HG03025 (cell line): ENCODE measurements around the gene MINDY1.

Experiments used
- ATAC-seq: cut with Tn5 transposase; IDR thresholded peaks from one replicate; pipeline ENCODE4 v1.9.1; 2021; ENCODE audit warnings: mild to moderate bottlenecking, moderate library complexity; ENCODE audit not compliant: unreplicated experiment, low FRiP score

Gene MINDY1

GRCh38 chr1:151006327-151007052 is at the start of gene MINDY1:
TSS of gene MINDY1 (minus strand) at chr1:151006902. CDS start at chr1:151002617, 4,285 bp downstream.
- no peak for ATAC-seq

GRCh38 chr1:151056149-151056548 is 49.4 kb upstream of the MINDY1 start:
- no peak for ATAC-seq

- no peak for ATAC-seq
Measured at GRCh38 chr1:151055581-151055980, 48.9 kb upstream of the MINDY1 start.

- no peak for ATAC-seq
Measured at GRCh38 chr1:151054971-151055547, 48.4 kb upstream of the MINDY1 start.

- no peak for ATAC-seq
Measured at GRCh38 chr1:151051356-151052009, 44.8 kb upstream of the MINDY1 start.

- ATAC-seq, result no peak
Measured at GRCh38 chr1:151050051-151050688, 43.5 kb upstream of the MINDY1 start.

GRCh38 chr1:151049458-151049857 is 42.8 kb upstream of the MINDY1 start:
- ATAC-seq, result no peak

GRCh38 chr1:151048645-151049032 is 41.9 kb upstream of the MINDY1 start:
- no peak for ATAC-seq

GRCh38 chr1:151047925-151048644 is 41.4 kb upstream of the MINDY1 start:
- no peak for ATAC-seq

GRCh38 chr1:151047591-151047924 is 40.9 kb upstream of the MINDY1 start, which contains the start of gene C1orf56:
TSS of gene C1orf56 (plus strand) at chr1:151047751. CDS start at chr1:151047848, 97 bp downstream.
- no peak for ATAC-seq

- ATAC-seq, result no peak
Measured at GRCh38 chr1:151043163-151043562, 36.5 kb upstream of the MINDY1 start.

GRCh38 chr1:151039521-151039920 is 32.8 kb upstream of the MINDY1 start:
- ATAC-seq, result no peak

GRCh38 chr1:151037032-151037431 is 30.3 kb upstream of the MINDY1 start:
- ATAC-seq, result no peak

- ATAC-seq, result no peak
Measured at GRCh38 chr1:151036356-151036755, 29.7 kb upstream of the MINDY1 start, which contains the start of gene BNIPL. TSS of gene BNIPL (plus strand) at chr1:151036586. CDS start at chr1:151036726, 140 bp downstream.

- ATAC-seq, result no peak
Measured at GRCh38 chr1:151035167-151035566, 28.5 kb upstream of the MINDY1 start.

GRCh38 chr1:151032164-151032563 is 25.5 kb upstream of the MINDY1 start:
- no peak for ATAC-seq

- no peak for ATAC-seq
Measured at GRCh38 chr1:151026460-151026859, 19.8 kb upstream of the MINDY1 start.

GRCh38 chr1:151024540-151025146 is 17.9 kb upstream of the MINDY1 start:
- no peak for ATAC-seq

- no peak for ATAC-seq
Measured at GRCh38 chr1:151013518-151013917, 6.8 kb upstream of the MINDY1 start.
